Measurements from ENCODE around the gene SELENOM.

The SELENOM gene

GRCh38 chr22:31105282-31105929, 2.0 kb downstream of the SELENOM start:
- DNase-seq (ENCODE audit: extremely low read depth, insufficient read length): no peak
- Histone ChIP-seq H3K36me3 (ENCODE audit: control insufficient read depth, insufficient read depth, low read length) (no peaks in the 10 kb centered on the region), H3K4me3 (replicated peaks; ENCODE audit: low read depth, low read length) (no peak overlapping the region), H3K27me3 (replicated peaks; ENCODE audit: control insufficient read depth, insufficient read depth, low read length) (no peaks in the 10 kb centered on the region)
- TF ChIP-seq CTCF (IDR thresholded peaks at IDR 0.05; ENCODE audit: insufficient read depth, low read length, poor library complexity, severe bottlenecking): no peak

GRCh38 chr22:31104869-31105268, 2.5 kb downstream of the SELENOM start:
- no peak for DNase-seq (ENCODE audit: extremely low read depth, insufficient read length)
- Histone ChIP-seq H3K4me3 (replicated peaks; ENCODE audit: low read depth, low read length) (no peak overlapping the region), H3K27me3 (replicated peaks; ENCODE audit: control insufficient read depth, insufficient read depth, low read length) (no peaks in the 10 kb centered on the region), H3K36me3 (ENCODE audit: control insufficient read depth, insufficient read depth, low read length) (no peaks in the 10 kb centered on the region)
- TF ChIP-seq CTCF (IDR thresholded peaks at IDR 0.05; ENCODE audit: insufficient read depth, low read length, poor library complexity, severe bottlenecking): peak; percentile 9

GRCh38 chr22:31103899-31104694, 3.3 kb downstream of the SELENOM start:
- no peaks in the 10 kb centered on the region for H3K36me3 ChIP-seq (ENCODE audit: control insufficient read depth, insufficient read depth, low read length)
- no peak for TF ChIP-seq CTCF (IDR thresholded peaks at IDR 0.05; ENCODE audit: insufficient read depth, low read length, poor library complexity, severe bottlenecking)
- H3K27me3 ChIP-seq (replicated peaks; ENCODE audit: control insufficient read depth, insufficient read depth, low read length): no peaks in the 10 kb centered on the region
- no peak for DNase-seq (ENCODE audit: extremely low read depth, insufficient read length)
- no peak overlapping the region for H3K4me3 ChIP-seq (replicated peaks; ENCODE audit: low read depth, low read length)

- no peaks in the 10 kb centered on the region for H3K27me3 ChIP-seq (replicated peaks; ENCODE audit: control insufficient read depth, insufficient read depth, low read length)
- no peaks in the 10 kb centered on the region for H3K36me3 ChIP-seq (ENCODE audit: control insufficient read depth, insufficient read depth, low read length)
- no peak overlapping the region for H3K4me3 ChIP-seq (replicated peaks; ENCODE audit: low read depth, low read length)
- DNase-seq (ENCODE audit: extremely low read depth, insufficient read length): no peak
- no peak for TF ChIP-seq CTCF (IDR thresholded peaks at IDR 0.05; ENCODE audit: insufficient read depth, low read length, poor library complexity, severe bottlenecking)
Measured at GRCh38 chr22:31103111-31103510, 4.3 kb downstream of the SELENOM start.

GRCh38 chr22:31102441-31103081, 4.8 kb downstream of the SELENOM start:
- no peak for TF ChIP-seq CTCF (IDR thresholded peaks at IDR 0.05; ENCODE audit: insufficient read depth, low read length, poor library complexity, severe bottlenecking)
- no peak for DNase-seq (ENCODE audit: extremely low read depth, insufficient read length)
- Histone ChIP-seq H3K4me3 (replicated peaks; ENCODE audit: low read depth, low read length) (no peak overlapping the region), H3K27me3 (replicated peaks; ENCODE audit: control insufficient read depth, insufficient read depth, low read length) (no peaks in the 10 kb centered on the region), H3K36me3 (ENCODE audit: control insufficient read depth, insufficient read depth, low read length) (no peaks in the 10 kb centered on the region)
